Measurements from ENCODE around the gene TMEFF1. TPM values are rescaled to one million over a fixed set of nuclear protein-coding genes. Genes with fewer than 3 reads are reported as not detected.

TMEFF1 gene
- total RNA-seq, 1 donor from 2014 or later, result not detected

- intact Hi-C loops (cut with micrococcal nuclease), result no loop called here
- DNase-seq, result no peak
- no peaks in the 10 kb centered on the region for H3K36me3 Mint-ChIP-seq (ENCODE audit: low read depth)
- ChIA-PET CTCF (no interaction called here), POLR2A (no interaction called here)
- no peaks in the 10 kb centered on the region for H3K4me1 Mint-ChIP-seq
- ATAC-seq (ENCODE audit: low read depth), result no peak
- no peaks in the 10 kb centered on the region for H3K9me3 Mint-ChIP-seq
- H3K27me3 Mint-ChIP-seq, result no peaks in the 10 kb centered on the region
- H3K4me3 Mint-ChIP-seq, result no peak overlapping the region
- TF ChIP-seq CTCF (IDR thresholded peaks at IDR 0.05), result no peak
- H3K27ac Mint-ChIP-seq, result no peak overlapping the region
These were observed 13.7 kb downstream of the TMEFF1 start for GRCh38 chr9:100486479-100487176.

GRCh38 chr9:100488177-100488576 lies 15.2 kb downstream of the TMEFF1 start:
- H3K4me3 Mint-ChIP-seq, result no peak overlapping the region
- ChIA-PET CTCF (no interaction called here), POLR2A (no interaction called here)
- intact Hi-C loops (cut with micrococcal nuclease), result no loop called here
- H3K27ac Mint-ChIP-seq, result no peak overlapping the region
- no peak for TF ChIP-seq CTCF (IDR thresholded peaks at IDR 0.05)
- H3K27me3 Mint-ChIP-seq, result no peaks in the 10 kb centered on the region
- no peak for ATAC-seq (ENCODE audit: low read depth)
- H3K36me3 Mint-ChIP-seq (ENCODE audit: low read depth), result no peaks in the 10 kb centered on the region
- H3K9me3 Mint-ChIP-seq, result no peaks in the 10 kb centered on the region
- H3K4me1 Mint-ChIP-seq, result no peaks in the 10 kb centered on the region
- no peak for DNase-seq

- Mint-ChIP-seq H3K27ac (no peak overlapping the region), H3K4me1 (no peaks in the 10 kb centered on the region), H3K36me3 (ENCODE audit: low read depth) (no peaks in the 10 kb centered on the region), H3K27me3 (no peaks in the 10 kb centered on the region), H3K9me3 (no peaks in the 10 kb centered on the region), H3K4me3 (no peak overlapping the region)
- intact Hi-C loops (cut with micrococcal nuclease), result no loop called here
- DNase-seq, result no peak
- ATAC-seq (ENCODE audit: low read depth), result no peak
- TF ChIP-seq CTCF (IDR thresholded peaks at IDR 0.05), result no peak
- CTCF ChIA-PET, result no interaction called here
- POLR2A ChIA-PET, result no interaction called here
These were observed 16.9 kb downstream of the TMEFF1 start for GRCh38 chr9:100489836-100490235.

- POLR2A ChIA-PET, result no interaction called here
- ATAC-seq (ENCODE audit: low read depth) (no peak), DNase-seq (no peak)
- intact Hi-C loops (cut with micrococcal nuclease), result no loop called here
- H3K36me3 Mint-ChIP-seq (ENCODE audit: low read depth), result no peaks in the 10 kb centered on the region
- no peaks in the 10 kb centered on the region for H3K27me3 Mint-ChIP-seq
- no peak for TF ChIP-seq CTCF (IDR thresholded peaks at IDR 0.05)
- no peak overlapping the region for H3K27ac Mint-ChIP-seq
- H3K9me3 Mint-ChIP-seq, result no peaks in the 10 kb centered on the region
- H3K4me1 Mint-ChIP-seq, result no peaks in the 10 kb centered on the region
- H3K4me3 Mint-ChIP-seq, result no peak overlapping the region
- CTCF ChIA-PET, result no interaction called here
These were observed 20.0 kb downstream of the TMEFF1 start for GRCh38 chr9:100492952-100493351.

- no peak for TF ChIP-seq CTCF (IDR thresholded peaks at IDR 0.05)
- no peak for ATAC-seq (ENCODE audit: low read depth)
- Mint-ChIP-seq H3K4me3 (no peak overlapping the region), H3K36me3 (ENCODE audit: low read depth) (no peaks in the 10 kb centered on the region), H3K9me3 (no peaks in the 10 kb centered on the region), H3K27ac (no peak overlapping the region), H3K27me3 (no peaks in the 10 kb centered on the region), H3K4me1 (peaks cover 4% of the 10 kb centered on the region)
- CTCF ChIA-PET, result no interaction called here
- intact Hi-C loops (cut with micrococcal nuclease), result no loop called here
- DNase-seq, result no peak
- POLR2A ChIA-PET, result no interaction called here
These were observed 25.6 kb downstream of the TMEFF1 start for GRCh38 chr9:100498592-100498991.
